Measurements from ENCODE around the gene CDH23. TPM values are rescaled to one million over a fixed set of nuclear protein-coding genes. Genes with fewer than 3 reads are reported as not detected.

The CDH23 gene
- total RNA-seq, 4 donors from 2014 or later, result 14.4 to 29.6 (median 19.7) TPM

- Histone ChIP-seq H3K36me3 (no peaks in the 10 kb centered on the region), H3K4me1 (no peaks in the 10 kb centered on the region), H3K9me3 (no peaks in the 10 kb centered on the region), H3K27ac (replicated peaks in 1 of 4) (no peak overlapping the region), H3K4me3 (no peak overlapping the region), H3K27me3 (no peaks in the 10 kb centered on the region)
- no peak for TF ChIP-seq EP300 (IDR thresholded peaks at IDR 0.05)
- TF ChIP-seq POLR2AphosphoS5 (IDR thresholded peaks at IDR 0.05), result no peak
- TF ChIP-seq POLR2A (IDR thresholded peaks at IDR 0.05; ENCODE audit: low read depth), result no peak
- no peak for TF ChIP-seq CTCF (IDR thresholded peaks at IDR 0.05)
- intact Hi-C loops (cut with DNase I), result no loop called here
- 85% methylated on average over 10 of the region's 10 CpGs for WGBS
- DNase-seq (ENCODE audit: extremely low spot score), result no peak
These were observed 47.0 kb downstream of the CDH23 start for GRCh38 chr10:71443676-71444075.

- Histone ChIP-seq H3K27me3 (no peaks in the 10 kb centered on the region), H3K4me3 (no peak overlapping the region), H3K27ac (replicated peaks in 1 of 4) (no peak overlapping the region), H3K4me1 (no peaks in the 10 kb centered on the region), H3K9me3 (no peaks in the 10 kb centered on the region), H3K36me3 (no peaks in the 10 kb centered on the region)
- no peak for DNase-seq (ENCODE audit: extremely low spot score)
- WGBS, result 87% methylated on average over 4 of the region's 4 CpGs
- intact Hi-C loops (cut with DNase I), result no loop called here
- no peak for TF ChIP-seq POLR2AphosphoS5 (IDR thresholded peaks at IDR 0.05)
- TF ChIP-seq CTCF (IDR thresholded peaks at IDR 0.05), result no peak
- TF ChIP-seq POLR2A (IDR thresholded peaks at IDR 0.05; ENCODE audit: low read depth), result no peak
- TF ChIP-seq EP300 (IDR thresholded peaks at IDR 0.05), result no peak
These were observed 47.7 kb downstream of the CDH23 start for GRCh38 chr10:71444284-71445054.

GRCh38 chr10:71447676-71448075 is 51.0 kb downstream of the CDH23 start:
- TF ChIP-seq CTCF (IDR thresholded peaks at IDR 0.05) (no peak), EP300 (IDR thresholded peaks at IDR 0.05) (no peak), POLR2A (IDR thresholded peaks at IDR 0.05; ENCODE audit: low read depth) (no peak)
- no peaks in the 10 kb centered on the region for H3K9me3 ChIP-seq
- H3K4me1 ChIP-seq, result no peaks in the 10 kb centered on the region
- no peak overlapping the region for H3K4me3 ChIP-seq
- intact Hi-C loops (cut with DNase I), result no loop called here
- DNase-seq (ENCODE audit: extremely low spot score), result no peak
- 80% methylated on average over 2 of the region's 2 CpGs for whole genome bisulfite sequencing
- H3K27ac ChIP-seq (replicated peaks in 1 of 4), result no peak overlapping the region
- H3K36me3 ChIP-seq, result no peaks in the 10 kb centered on the region
- no peaks in the 10 kb centered on the region for H3K27me3 ChIP-seq

GRCh38 chr10:71448146-71448545 is 51.4 kb downstream of the CDH23 start:
- intact Hi-C loops (cut with DNase I), result no loop called here

More at GRCh38 chr10:71448146-71448545, 51.4 kb downstream of the CDH23 start:
- WGBS, result 82% methylated on average over 8 of the region's 9 CpGs
- Histone ChIP-seq H3K27me3 (no peaks in the 10 kb centered on the region), H3K27ac (replicated peaks in 1 of 4) (no peak overlapping the region), H3K4me3 (no peak overlapping the region), H3K4me1 (no peaks in the 10 kb centered on the region), H3K36me3 (no peaks in the 10 kb centered on the region), H3K9me3 (no peaks in the 10 kb centered on the region)
- DNase-seq (ENCODE audit: extremely low spot score), result no peak
- TF ChIP-seq EP300 (IDR thresholded peaks at IDR 0.05), result no peak
- TF ChIP-seq POLR2AphosphoS5 (IDR thresholded peaks at IDR 0.05), result no peak
- no peak for TF ChIP-seq POLR2A (IDR thresholded peaks at IDR 0.05; ENCODE audit: low read depth)
- TF ChIP-seq CTCF (IDR thresholded peaks at IDR 0.05), result no peak
